GM18858 (cell line): ENCODE results near the gene CALD1.
"Not testable (repeated sequence)": the region's sequence is repeated elsewhere in the genome, so short reads cannot be mapped to it uniquely, and the experiment has no call there.

Source experiments
- ATAC-seq: cut with Tn5 transposase; IDR thresholded peaks from one replicate; pipeline ENCODE4 v1.9.1; 2021; ENCODE audit not compliant: unreplicated experiment

CALD1 gene

GRCh38 chr7:134942690-134943466 is 163.4 kb downstream of the CALD1 start:
- ATAC-seq = no peak

GRCh38 chr7:134943785-134944400 is 164.5 kb downstream of the CALD1 start:
- ATAC-seq = no peak

- no peak for ATAC-seq
Measured at GRCh38 chr7:134945691-134946090, 166.3 kb downstream of the CALD1 start.

DNA sequence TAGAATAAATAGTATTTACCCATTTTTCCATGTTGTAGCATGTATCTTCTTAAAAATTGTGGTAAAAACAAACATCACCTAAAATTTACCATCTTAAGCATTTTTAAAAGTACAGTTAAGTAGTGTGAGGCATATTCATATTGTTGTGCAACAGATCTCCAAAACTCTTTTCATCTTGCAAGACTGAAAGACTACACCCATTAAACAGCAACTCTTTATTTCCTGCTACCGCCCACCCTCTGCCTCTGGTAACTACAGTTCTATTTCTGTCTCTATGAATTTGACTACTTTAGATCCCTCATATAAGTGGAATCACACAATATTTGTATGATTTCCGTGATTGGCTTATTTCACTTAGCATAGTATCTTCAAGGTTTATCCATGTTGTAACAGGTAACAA is 166.8 kb downstream of the CALD1 start:
- no peak for ATAC-seq

GRCh38 chr7:134947329-134947728 is 167.9 kb downstream of the CALD1 start:
- ATAC-seq = no peak

DNA sequence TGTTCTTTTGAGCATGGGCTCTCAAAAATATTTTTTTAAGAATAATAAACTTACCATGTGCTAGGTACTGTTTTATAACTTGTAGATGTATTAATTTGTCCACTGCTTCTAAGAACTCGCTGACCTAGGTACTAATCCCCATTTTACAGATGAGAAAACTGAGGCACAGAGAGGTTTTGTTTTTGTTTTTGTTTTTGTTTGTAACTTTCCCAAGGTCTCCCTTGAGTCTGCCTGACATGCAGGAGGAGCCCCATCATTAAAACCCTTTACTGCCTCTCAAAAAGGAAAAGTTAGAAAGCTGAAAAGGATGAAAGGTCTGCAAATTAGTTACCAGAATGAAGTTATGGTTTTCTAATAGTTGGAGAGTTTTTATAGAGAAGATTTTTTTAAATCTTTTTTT is 168.4 kb downstream of the CALD1 start:
- no peak for ATAC-seq

GRCh38 chr7:134948246-134948645 is 168.8 kb downstream of the CALD1 start:
- ATAC-seq = no peak

DNA sequence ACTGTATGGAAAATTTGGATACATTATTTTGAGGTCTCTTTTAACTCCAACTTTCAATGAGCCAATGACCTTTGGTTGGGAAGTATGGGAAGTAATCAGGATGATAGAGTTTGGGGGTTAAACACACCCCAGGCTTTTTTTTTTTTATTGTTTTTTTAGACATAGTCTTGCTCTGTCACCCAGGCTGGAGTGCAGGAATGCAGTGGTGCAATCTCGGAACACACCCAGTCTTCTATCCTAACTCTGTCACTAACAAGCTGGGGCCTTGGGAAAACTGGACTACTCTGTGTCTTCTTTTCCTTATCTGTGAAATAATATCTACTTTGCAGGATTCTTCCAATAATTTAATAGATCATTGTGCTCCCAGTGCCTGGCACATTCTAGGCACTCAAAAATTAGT is 169.3 kb downstream of the CALD1 start:
- no peak for ATAC-seq

DNA sequence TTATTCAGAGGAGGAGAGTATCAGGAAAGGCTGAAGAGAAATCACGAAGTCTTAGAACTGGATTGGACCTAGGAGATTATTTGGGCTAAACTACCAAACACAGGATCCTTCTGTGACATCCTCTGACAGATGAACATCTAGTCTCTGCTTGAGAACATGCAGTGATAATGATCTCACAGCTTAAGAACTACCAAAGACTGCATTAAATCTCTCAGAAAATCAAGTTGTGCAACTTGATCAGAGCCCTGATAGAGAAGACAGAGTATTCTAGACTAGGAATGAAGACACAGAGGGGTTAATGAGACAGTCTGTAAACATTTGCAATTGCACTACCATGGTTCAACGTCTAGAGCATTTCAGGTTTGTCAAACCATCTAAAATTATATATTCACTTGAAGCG is 169.7 kb downstream of the CALD1 start:
- ATAC-seq = no peak

DNA sequence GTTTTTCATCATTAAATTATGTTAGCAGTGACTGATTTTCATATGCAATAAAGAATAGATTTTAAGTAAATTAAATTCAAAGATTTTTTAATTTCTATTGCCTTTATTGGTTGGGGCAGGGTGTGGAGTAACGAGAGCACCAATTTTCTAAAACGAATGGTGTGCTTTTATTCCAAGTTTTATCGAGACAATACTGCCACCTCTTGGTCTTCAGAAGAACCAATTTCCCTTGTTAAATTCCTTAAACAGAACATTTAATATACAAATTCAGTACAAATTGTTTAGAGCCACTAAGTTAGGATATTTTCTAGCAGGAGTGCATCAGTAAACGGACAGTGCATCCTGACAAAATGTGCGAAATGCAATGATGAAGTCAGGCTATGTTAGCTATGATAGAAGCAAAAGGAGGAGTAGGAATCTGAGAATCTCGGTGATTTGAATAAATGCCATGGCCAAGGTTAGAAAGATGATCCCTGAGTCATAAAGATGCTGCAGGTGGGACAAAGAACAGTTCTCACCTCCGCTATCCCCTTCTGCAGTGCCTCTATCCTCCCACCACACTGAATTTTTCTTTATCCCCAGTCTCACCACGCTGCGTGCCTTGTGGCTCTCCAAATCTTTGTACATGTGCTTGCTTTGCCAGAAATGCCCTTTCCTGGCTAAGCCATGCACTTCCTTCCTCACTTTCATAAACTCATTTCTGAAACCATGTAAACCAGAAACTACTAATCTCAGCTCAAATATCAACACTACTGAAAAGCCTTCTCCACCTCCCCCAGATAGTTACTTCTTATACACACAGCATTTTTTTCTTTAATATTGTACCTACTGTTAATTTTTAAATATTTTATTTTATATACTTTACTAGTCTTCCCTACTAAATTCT is 175.0 kb downstream of the CALD1 start:
- ATAC-seq = no peak

- no peak for ATAC-seq
Measured at GRCh38 chr7:134957005-134957404, 177.6 kb downstream of the CALD1 start.

- ATAC-seq = no peak
Measured at GRCh38 chr7:134959810-134960209, 180.4 kb downstream of the CALD1 start.

- ATAC-seq = no peak
Measured at GRCh38 chr7:134962270-134962780, 182.9 kb downstream of the CALD1 start.

DNA sequence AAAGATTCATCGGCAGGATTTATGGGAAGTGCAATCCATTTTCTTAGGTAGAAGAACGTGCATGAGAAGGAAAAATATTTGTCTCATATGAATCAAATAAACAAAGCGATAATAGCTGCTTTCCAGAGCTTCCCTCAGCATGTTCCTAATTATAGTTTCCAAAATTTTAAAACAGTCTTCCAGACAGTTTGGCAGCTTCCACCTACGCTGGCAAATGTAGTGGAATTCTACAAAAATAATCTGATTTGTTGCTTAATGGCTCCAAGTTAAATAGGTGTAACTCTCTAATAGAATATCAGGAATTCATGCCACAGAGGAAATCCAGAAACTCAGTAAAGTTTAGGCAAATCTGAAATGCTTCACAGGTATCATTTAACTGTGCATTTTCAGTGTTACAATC is 183.6 kb downstream of the CALD1 start:
- no peak for ATAC-seq

DNA sequence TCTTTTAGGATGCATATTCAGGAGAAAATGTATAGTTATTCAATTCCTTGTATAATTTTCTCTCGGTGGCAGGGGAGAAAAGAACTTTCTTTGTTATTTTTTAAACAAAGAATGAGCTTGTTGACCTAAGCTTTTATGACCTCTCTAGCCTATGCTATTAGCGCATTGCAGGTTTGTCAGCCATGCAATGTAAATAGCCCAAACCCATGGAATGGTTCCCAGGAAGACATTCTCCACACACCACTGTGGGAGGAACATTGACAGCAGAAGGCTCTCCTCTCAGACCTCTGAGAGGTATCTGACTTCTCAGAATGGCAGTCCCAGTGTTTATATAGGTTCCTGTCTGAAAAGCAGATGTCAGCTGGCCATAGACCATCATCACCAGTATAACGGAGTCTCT is 187.3 kb downstream of the CALD1 start:
- no peak for ATAC-seq

- no peak for ATAC-seq
Measured at GRCh38 chr7:134968110-134968509, 188.7 kb downstream of the CALD1 start.

DNA sequence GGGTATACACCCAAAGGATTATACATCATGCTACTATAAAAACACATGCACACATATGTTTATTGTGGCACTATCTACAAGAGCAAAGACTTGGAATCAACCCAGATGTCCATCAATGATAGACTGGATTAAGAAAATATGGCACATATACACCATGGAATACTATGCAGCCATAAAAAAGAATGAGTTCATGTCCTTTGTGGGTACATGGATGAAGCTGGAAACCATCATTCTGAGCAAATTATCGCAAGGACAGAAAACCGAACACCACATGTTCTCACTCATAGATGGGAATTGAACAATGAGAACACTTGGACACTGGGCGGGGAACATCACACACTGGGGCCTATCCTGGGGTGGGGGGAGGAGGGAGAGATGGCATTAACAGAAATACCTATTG is 202.2 kb downstream of the CALD1 start:
- ATAC-seq = not testable (repeated sequence)

DNA sequence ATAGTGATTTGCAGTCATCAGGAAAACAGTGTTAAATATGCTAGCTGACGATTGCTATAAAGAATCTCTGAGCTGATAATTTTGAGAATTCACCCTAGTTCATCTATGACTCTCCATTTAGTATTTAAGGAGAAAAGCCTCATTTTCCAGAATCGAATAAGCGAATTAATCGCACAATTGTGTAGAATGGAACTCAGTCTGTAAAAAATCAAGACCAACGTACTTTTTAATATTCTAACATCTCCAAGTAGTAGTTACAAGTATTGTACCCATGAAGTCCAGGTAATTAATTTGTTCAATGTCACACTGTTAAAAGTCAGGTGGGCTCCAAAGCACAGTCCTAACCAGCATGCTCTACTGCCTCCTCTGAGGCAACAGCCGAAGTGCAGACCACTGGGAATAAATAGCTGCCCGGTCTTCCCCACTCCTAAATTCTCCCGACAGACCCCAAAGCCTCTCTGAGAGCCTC is 206.5 kb downstream of the CALD1 start:
- peak; percentile 19 for ATAC-seq

DNA sequence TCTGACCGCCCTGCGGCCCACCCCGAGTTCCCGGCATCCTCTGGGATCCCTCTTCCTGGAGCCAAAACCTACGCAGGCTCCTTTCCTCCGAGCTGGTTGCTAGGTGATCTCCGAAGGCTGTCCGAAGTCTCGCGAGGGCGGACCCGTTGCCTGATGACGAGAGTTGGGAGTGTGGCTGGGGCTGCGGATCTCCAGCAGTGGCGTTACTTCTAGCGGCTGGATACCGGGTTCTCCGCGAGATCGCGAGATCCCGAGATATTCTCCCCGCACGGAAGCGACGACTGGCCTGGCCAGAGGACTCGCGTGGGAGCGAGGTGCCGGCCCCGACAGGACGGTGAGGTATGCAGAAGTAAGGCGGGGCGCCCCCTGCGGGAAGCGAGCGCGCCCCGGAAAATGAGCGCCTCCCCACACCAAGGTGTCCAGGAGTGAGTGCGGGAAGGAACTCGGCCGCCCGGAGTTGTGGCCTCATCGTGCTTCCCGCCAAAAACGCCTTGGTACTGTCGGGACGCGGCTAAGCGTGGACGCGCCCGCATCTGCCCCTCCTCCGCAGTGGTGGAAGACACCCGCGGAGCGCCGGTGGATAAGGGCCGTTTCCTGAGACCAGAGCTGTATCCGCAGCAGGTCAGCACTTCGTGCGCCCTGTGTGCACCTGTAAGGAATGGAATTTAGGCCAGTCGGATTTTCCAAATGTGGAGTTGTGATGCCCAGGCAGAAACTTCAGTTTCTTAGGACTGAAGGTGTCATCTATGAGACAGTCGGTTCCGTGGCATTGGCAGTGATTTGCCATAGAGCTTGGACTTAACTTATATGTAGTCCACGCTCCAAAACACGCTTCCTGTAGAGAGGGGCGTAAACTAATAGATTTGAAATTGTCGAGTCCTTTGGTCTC is 207.2 kb downstream of the CALD1 start, which contains the start of gene AGBL3:
AGBL3 (plus strand) TSS at position 146 of the 889 bp plus-strand sequence. CDS start 1,426 bp downstream, outside the sequence.
- peak; percentile 74 for ATAC-seq

GRCh38 chr7:134988161-134988560 is 208.7 kb downstream of the CALD1 start:
- ATAC-seq = no peak
